HepG2 (cell line): Measurements from ENCODE around the gene CENPC. TPM values are rescaled to one million over a fixed set of nuclear protein-coding genes. Genes with fewer than 3 reads are reported as not detected.
"Not testable (repeated sequence)": the region's sequence is repeated elsewhere in the genome, so short reads cannot be mapped to it uniquely, and the experiment has no call there.

Experiments
- ATAC-seq: fragments of 200-7000 bp; cut with Tn5 transposase; 3 replicates; pipeline ENCODE4 v1.9.1; 2020; ENCODE audit warnings: mild to moderate bottlenecking, moderate library complexity
- BruUV-seq: library from RNA; stranded (reverse); fragments of 400-500 nt; replicated peaks from 2 replicates; lab custom pipeline; 2021; lab: Mats Ljungman, UMichigan
- CTCF ChIA-PET: fragments of 300-600 bp; formaldehyde crosslinking; extraction: SDS; loops from one replicate; lab custom pipeline; 2021; ENCODE audit warnings: low total read pairs, inconsistent platforms, low intra/inter-chr PET ratio; lab: Yijun Ruan, JAX
- POLR2A ChIA-PET: fragments of 350-600 bp; sonication (Branson Sonifier 250); formaldehyde crosslinking; loops from one replicate; lab custom pipeline; 2020; ENCODE audit warnings: antibody characterized with exemption, inconsistent platforms; lab: Yijun Ruan, JAX
- DNase-seq: peaks from one replicate; pipeline ENCODE4 v3.0.0-alpha.2; 2015; ENCODE audit warnings: low spot score
- FAIRE-seq: peaks from 3 replicates; lab custom pipeline; 2011; peaks lifted over from hg19 to GRCh38; lab: Jason Lieb, UNC
- H2AFZ ChIP-seq: one replicate; pipeline ENCODE4 v1.6.1; 2011; ENCODE audit warnings: low read length, inconsistent platforms
- H3K27ac ChIP-seq: fragments of 300-600 bp; 3 replicates; pipeline ENCODE4 v1.8.0; 2011; ENCODE audit warnings: mixed run types, mild to moderate bottlenecking, mixed read lengths, low read length, inconsistent platforms; ENCODE audit not compliant: insufficient read depth; ENCODE audit errors: extremely low read length
- H3K27me3 ChIP-seq, 2 experiments: fragments of 200-600 bp in 1 of 2; 2 replicates in 1 of 2; 3 replicates in 1 of 2; pipeline versions ENCODE4 v1.6.0 to v1.8.0; 2011; ENCODE audit warnings: low read length in 2 of 2, mild to moderate bottlenecking in 2 of 2, moderate library complexity in 2 of 2, inconsistent platforms in 1 of 2; ENCODE audit not compliant: insufficient read depth in 2 of 2, control insufficient read depth in 1 of 2
- H3K36me3 ChIP-seq, 2 experiments: fragments of 200-600 bp in 1 of 2; replicated peaks in 1 of 2; 2 replicates in 1 of 2; 3 replicates in 1 of 2; pipeline versions ENCODE4 v1.5.1 to v1.8.0; 2011; ENCODE audit warnings: low read length in 2 of 2, inconsistent platforms in 1 of 2; ENCODE audit not compliant: insufficient read depth in 2 of 2, control insufficient read depth in 1 of 2
- H3K4me1 ChIP-seq: 2 replicates; pipeline ENCODE4 v1.5.1; 2012; ENCODE audit warnings: low read length, inconsistent platforms; ENCODE audit not compliant: insufficient read depth
- H3K4me2 ChIP-seq: 2 replicates; pipeline ENCODE4 v1.6.0; 2011; ENCODE audit warnings: low read depth, low read length, inconsistent platforms
- H3K4me3 ChIP-seq, 3 experiments: fragments of 200-600 bp in 1 of 3; sonication (generic), shearing (Covaris generic) in 1 of 3; replicated peaks in 1 of 3; 2 replicates each; pipeline ENCODE4 v1.5.1; 2011 to 2016; ENCODE audit warnings: low read length in 3 of 3, inconsistent platforms in 2 of 3, low read depth in 2 of 3, mild to moderate bottlenecking in 2 of 3, control low read depth in 1 of 3, mixed read lengths in 1 of 3; ENCODE audit not compliant: insufficient read depth in 1 of 3
- H3K79me2 ChIP-seq: one replicate; pipeline ENCODE4 v1.6.1; 2011; ENCODE audit warnings: low read length, inconsistent platforms; ENCODE audit not compliant: insufficient read depth
- H3K9ac ChIP-seq: 2 replicates; pipeline ENCODE4 v1.6.0; 2011; ENCODE audit warnings: mild to moderate bottlenecking, low read depth, low read length, inconsistent platforms; ENCODE audit not compliant: insufficient read depth
- H3K9me3 ChIP-seq: 2 replicates; pipeline ENCODE4 v1.5.1; 2012; ENCODE audit warnings: mild to moderate bottlenecking, low read length
- H4K20me1 ChIP-seq: 2 replicates; pipeline ENCODE4 v1.6.0; 2011; ENCODE audit warnings: inconsistent platforms, mild to moderate bottlenecking, low read length, moderate library complexity; ENCODE audit not compliant: insufficient read depth
- ATF7 ChIP-seq, 2 experiments: fragments of 450-650 bp in 1 of 2; sonication (generic) in 1 of 2; formaldehyde crosslinking in 1 of 2; IDR thresholded peaks; 2 replicates each; pipeline versions ENCODE4 v1.4.0 to v1.6.1; 2016 to 2020; ENCODE audit warnings: antibody characterized with exemption in 1 of 2, mild to moderate bottlenecking in 1 of 2, missing genetic modification reagents in 1 of 2
- MZF1 ChIP-seq: sonication (generic); formaldehyde crosslinking; IDR thresholded peaks from 2 replicates; pipeline ENCODE4 v1.8.1; 2023; ENCODE audit warnings: mild to moderate bottlenecking, missing genetic modification reagents, borderline replicate concordance
- PITX1 ChIP-seq: sonication (generic); formaldehyde crosslinking; IDR thresholded peaks from 2 replicates; pipeline ENCODE4 v1.5.1; 2020; ENCODE audit warnings: mild to moderate bottlenecking, missing genetic modification reagents
- UBTF ChIP-seq: sonication (generic); formaldehyde crosslinking; IDR thresholded peaks from 2 replicates; pipeline ENCODE4 v1.4.0; 2020; ENCODE audit warnings: mild to moderate bottlenecking, missing genetic modification reagents
- WGBS: methylation state at CpG from one replicate; pipeline ENCODE4 v1.1.6; 2017; ENCODE audit warnings: low lambda C conversion rate; 5-methylcytosine and 5-hydroxymethylcytosine counted together
- in situ Hi-C: cut with HindIII; loops from 2 replicates; pipeline ENCODE4 v1.10.0; 2017; ENCODE audit warnings: low pct_unique_long_range_greater_than_20kb; ENCODE audit not compliant: extremely low pct_ligation_motif_present
- intact Hi-C: fragments of 100-400 bp; cut with micrococcal nuclease; formaldehyde crosslinking; loops from one replicate; pipeline ENCODE4 v1.10.0; 2022; ENCODE audit not compliant: unreplicated experiment
- polyA plus RNA-seq, 8 experiments: library from polyadenylated mRNA; depleted of rRNA in 3 of 8; stranded (reverse) in 7 of 8; unstranded in 1 of 8; fragments of >200 nt; fragmentation: Illumina TruSeq in 4 of 8; extraction: Trizol in 4 of 8; gene quantifications; 2 replicates each; pipeline versions ENCODE4 v1.2.1 to v1.2.3, GENCODE V29; 2011 to 2016; ENCODE audit warnings: low read depth in 4 of 8, missing spikeins in 1 of 8, mixed read lengths in 1 of 8; ENCODE audit not compliant: insufficient read depth in 1 of 8
- total RNA-seq, 5 experiments: library from RNA; depleted of rRNA; stranded (reverse); fragments of >200 nt; fragmentation: Illumina TruSeq; extraction: Trizol; gene quantifications; 2 replicates each; pipeline ENCODE4 v1.2.3, GENCODE V29; 2016; ENCODE audit warnings: low read depth in 1 of 5

The CENPC gene
- total and polyA plus RNA-seq, 2 of the 13 experiments (the other 11 are each of a cell fraction or from before 2014, with no cell fraction given), result 4.7 to 16.4 TPM

- TF ChIP-seq UBTF (CRISPR knock-in tag) (no peak), PITX1 (CRISPR knock-in tag) (no peak), MZF1 (CRISPR knock-in tag) (no peak)
Measured at GRCh38 chr4:67531379-67531962, 13.8 kb downstream of the CENPC start (continued).

GRCh38 chr4:67524140-67524539, 21.2 kb downstream of the CENPC start:
- H2AFZ ChIP-seq; H3K4me2 ChIP-seq; DNase-seq; CTCF ChIA-PET; H4K20me1 ChIP-seq; H3K9ac ChIP-seq; FAIRE-seq; H3K27ac ChIP-seq; H3K27me3 ChIP-seq; POLR2A ChIA-PET; H3K9me3 ChIP-seq; in situ Hi-C loops; H3K4me3 ChIP-seq; intact Hi-C loops; ATAC-seq; H3K36me3 ChIP-seq; BruUV-seq; H3K4me1 ChIP-seq; TF ChIP-seq ATF7 (CRISPR knock-in tag; IDR thresholded peaks at IDR 0.05): not testable (repeated sequence)
- 100% methylated on average over 3 of the region's 3 CpGs for WGBS
- H3K79me2 ChIP-seq, result peaks cover 15% of the 10 kb centered on the region
- 0 out of 2 replicates have a peak, but pooled peaks have one; percentile 17 for TF ChIP-seq ATF7 (IDR thresholded peaks at IDR 0.05)
- TF ChIP-seq, all 625 proteins: peak for 1; not testable (repeated sequence) for 624
